ENCODE measurements around the gene CRYL1. TPM values are rescaled to one million over a fixed set of nuclear protein-coding genes. Genes with fewer than 3 reads are reported as not detected.

Gene CRYL1
- total and polyA plus RNA-seq, 2 of the 8 experiments (the other 6 are each of a cell fraction or from before 2014, with no cell fraction given), result 1.9 to 6.4 TPM

DNA sequence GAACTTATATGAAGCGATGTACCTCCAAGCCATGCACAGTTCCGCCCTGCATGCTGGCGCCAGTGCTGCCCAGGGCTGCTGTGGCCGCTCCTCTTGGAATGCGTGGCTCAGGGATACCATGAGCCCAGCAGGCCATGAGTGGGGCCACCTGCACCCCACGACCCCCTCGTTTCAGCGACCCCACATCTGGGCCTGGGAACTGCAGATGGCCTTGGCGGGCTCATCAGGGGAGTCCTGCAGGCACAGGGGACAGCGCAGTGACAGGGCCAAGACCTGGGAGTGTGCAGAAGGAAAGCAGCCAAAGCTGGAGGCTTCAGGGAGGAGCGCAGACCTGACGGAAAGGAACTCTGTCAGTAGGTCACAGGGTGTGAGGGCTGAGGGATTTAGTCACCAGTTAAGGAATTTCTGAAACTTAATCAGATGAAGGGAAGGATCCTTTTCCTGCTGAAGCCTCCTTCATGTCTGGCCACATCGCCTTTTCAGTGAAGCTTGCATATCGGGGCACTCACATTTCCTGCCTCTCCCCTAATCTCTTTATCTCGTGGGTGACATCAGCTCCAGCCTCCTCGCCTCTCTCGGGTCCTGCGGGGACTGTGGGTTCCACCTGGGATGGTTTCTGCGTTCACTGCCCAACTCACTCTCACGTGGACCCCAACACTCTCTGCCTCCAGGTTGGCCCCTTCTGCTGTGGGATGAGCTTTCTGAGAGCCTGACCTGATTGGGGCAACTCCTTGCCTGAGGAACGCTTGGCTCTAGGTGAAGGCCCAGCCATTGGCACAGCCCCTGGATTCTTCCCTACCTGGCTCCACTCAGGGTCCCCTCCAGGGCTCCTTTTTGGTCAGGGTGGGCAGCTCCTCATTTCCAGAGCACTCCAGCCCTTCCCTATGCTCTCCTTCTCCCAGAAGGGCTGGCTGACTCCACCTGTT is 123.5 kb downstream of the CRYL1 start:
- H2AFZ ChIP-seq (ENCODE audit: low read length), result no peak overlapping the region
- H3K23me2 ChIP-seq (ENCODE audit: low read depth, low read length), result 0 out of 2 replicates have a peak, but pooled peaks cover 2% of the 10 kb centered on the region
- no peak for DNase-seq (ENCODE audit: low read depth in 1 of 2, low spot score in 2 of 2)
- POLR2A ChIA-PET (ENCODE audit: partially characterized antibody), result no interaction called here
- no peak overlapping the region for H2BK5ac ChIP-seq (ENCODE audit: low read depth, low read length)
- H4K5ac ChIP-seq (ENCODE audit: insufficient read length, low read depth, low read length), result no peak overlapping the region
- H4K20me1 ChIP-seq (replicated peaks in 1 of 2; ENCODE audit: control insufficient read depth in 1 of 2, insufficient read depth in 2 of 2, low read length in 2 of 2), result no peaks in the 10 kb centered on the region
- no peak overlapping the region; the same call in 1 of the 2 replicates for H4K8ac ChIP-seq (ENCODE audit: extremely low read depth, insufficient read depth, low read length)
- H3K4me1 ChIP-seq (replicated peaks in 1 of 4; ENCODE audit: control insufficient read depth in 3 of 4, insufficient read depth in 4 of 4, low read length in 3 of 4), result peaks cover 0 to 5% (median 4%) of the 10 kb centered on the region in 4 experiments; a peak in 6 of 7 replicates
- no peaks in the 10 kb centered on the region for H3K79me1 ChIP-seq (ENCODE audit: low read depth, low read length)
- H3K4ac ChIP-seq (replicated peaks; ENCODE audit: insufficient read length, low read depth, low read length), result no peak overlapping the region
- H2BK20ac ChIP-seq (ENCODE audit: low read length), result no peak overlapping the region
- H3K9me3 ChIP-seq (ENCODE audit: insufficient read depth in 2 of 2, low read depth in 1 of 2, low read length in 1 of 2), result no peaks in the 10 kb centered on the region
- FAIRE-seq, result no peak
- no peak overlapping the region for H3K56ac ChIP-seq (replicated peaks; ENCODE audit: insufficient read length, low read depth, low read length)
- H3K79me2 ChIP-seq (ENCODE audit: control insufficient read depth in 1 of 2, insufficient read depth in 2 of 2, low read length in 2 of 2), result no peaks in the 10 kb centered on the region
- 89% methylated on average over 20 of the region's 21 CpGs; no CpG with 5 or more reads in 1 of the 2 experiments for WGBS, 2 experiments (ENCODE audit: extremely low coverage in 1 of 2, insufficient coverage in 1 of 2, insufficient read length in 1 of 2, insufficient replicate concordance in 2 of 2, low coverage in 1 of 2, low lambda C conversion rate in 2 of 2, missing lambda C conversion rate in 1 of 2)
- no peaks in the 10 kb centered on the region for H3K36me3 ChIP-seq (ENCODE audit: control insufficient read depth in 2 of 4, insufficient read depth in 4 of 4, low read length in 3 of 4)
- no peak overlapping the region for H3K23ac ChIP-seq (ENCODE audit: insufficient read length)
- no peak overlapping the region for H2BK12ac ChIP-seq (ENCODE audit: low read depth, low read length)
- H3K18ac ChIP-seq (ENCODE audit: extremely low read depth, low read length), result no peak overlapping the region; the same call in 1 of the 2 replicates
- no peak overlapping the region for H2BK15ac ChIP-seq (ENCODE audit: low read length)
- peaks cover 0 to 3% (median 0%) of the 10 kb centered on the region in 4 experiments; a peak in 4 of 7 replicates for H3K27me3 ChIP-seq (replicated peaks in 1 of 4; ENCODE audit: control insufficient read depth in 3 of 4, extremely low read depth in 1 of 4, insufficient read depth in 3 of 4, low read length in 3 of 4)
- no peak overlapping the region for H3K4me3 ChIP-seq (ENCODE audit: extremely low read depth in 1 of 4, insufficient read depth in 2 of 4, low read depth in 3 of 4, low read length in 4 of 4)
- no peak overlapping the region for H4K91ac ChIP-seq (replicated peaks; ENCODE audit: insufficient read length, low read length)
- no peak overlapping the region for H2BK120ac ChIP-seq (replicated peaks; ENCODE audit: low read depth, low read length)
- no peak overlapping the region for H3K27ac ChIP-seq (ENCODE audit: low read depth, low read length)
- H3K4me2 ChIP-seq (ENCODE audit: insufficient read depth in 1 of 2, low read depth in 2 of 2, low read length in 2 of 2), result no peak overlapping the region
- no peak overlapping the region for H3K14ac ChIP-seq (ENCODE audit: insufficient read length)
- no peak overlapping the region for H3K9ac ChIP-seq (replicated peaks in 1 of 4; ENCODE audit: extremely low read depth in 1 of 4, low read depth in 3 of 4, low read length in 3 of 4)
- CTCF ChIA-PET (ENCODE audit: partially characterized antibody), result interaction anchor here (0.8 to 1.0 kb wide), 2 partner anchors 30 to 194 kb away, joined by 3 read pairs; no protein-coding TSS in a partner anchor
- H2AK5ac ChIP-seq (ENCODE audit: low read depth, low read length), result no peak overlapping the region
- TF ChIP-seq ATF2 (IDR thresholded peaks at IDR 0.05; ENCODE audit: low read length) (no peak), SAP30 (IDR thresholded peaks at IDR 0.05; ENCODE audit: insufficient read depth, insufficient replicate concordance, low read length) (no peak), HDAC2 (IDR thresholded peaks at IDR 0.05; ENCODE audit: borderline replicate concordance in 1 of 2, low read depth in 2 of 2, low read length in 2 of 2) (no peak), ATF3 (IDR thresholded peaks at IDR 0.05; ENCODE audit: insufficient read depth, low read depth, low read length) (no peak)
